Natural killer cell (primary cell): Measurements from ENCODE around the gene TASOR2. TPM values are rescaled to one million over a fixed set of nuclear protein-coding genes. Genes with fewer than 3 reads are reported as not detected.

Experiments
- ATAC-seq, 3 donors: fragments of 150-1000 bp in 2 of 3; fragments of 200-7000 bp in 1 of 3; cut with Tn5 transposase; 1 replicate in 1 of 3; 2 replicates in 2 of 3; pipeline ENCODE4 v1.10.0; 2021; ENCODE audit warnings: mild to moderate bottlenecking in 2 of 3, moderate library complexity in 2 of 3
- DNase-seq, 2 donors: peaks; one replicate each; pipeline versions ENCODE4 v3.0.0 to v3.0.0-alpha.2; 2013 to 2021; ENCODE audit warnings: mixed read lengths in 1 of 2
- H3K27ac ChIP-seq: one replicate; pipeline ENCODE4 v1.5.1; 2013; ENCODE audit warnings: mild to moderate bottlenecking, low read length
- H3K27me3 ChIP-seq: one replicate; pipeline ENCODE4 v1.6.1; 2013; ENCODE audit warnings: low read length; ENCODE audit not compliant: control insufficient read depth, insufficient read depth
- H3K36me3 ChIP-seq: one replicate; pipeline ENCODE4 v1.6.1; 2013; ENCODE audit warnings: low read length; ENCODE audit not compliant: control insufficient read depth, insufficient read depth
- H3K4me1 ChIP-seq: one replicate; pipeline ENCODE4 v1.6.1; 2013; ENCODE audit warnings: low read length; ENCODE audit not compliant: control insufficient read depth, insufficient read depth
- H3K4me3 ChIP-seq: one replicate; pipeline ENCODE4 v1.5.1; 2013; ENCODE audit warnings: low read length
- H3K9me3 ChIP-seq: one replicate; pipeline ENCODE4 v1.6.1; 2013; ENCODE audit warnings: low read length; ENCODE audit not compliant: control insufficient read depth, insufficient read depth
- H3K27ac Mint-ChIP-seq, 2 donors: one replicate each; pipeline ENCODE4 v1.8.0; 2022; ENCODE audit warnings: mild to moderate bottlenecking in 2 of 2, mixed read lengths in 2 of 2, moderate library complexity in 1 of 2
- H3K27me3 Mint-ChIP-seq, 2 donors: one replicate each; pipeline ENCODE4 v1.8.0; 2022; ENCODE audit warnings: low read depth in 2 of 2, mixed read lengths in 2 of 2
- H3K36me3 Mint-ChIP-seq: one replicate; pipeline ENCODE4 v1.8.0; 2022; ENCODE audit warnings: mixed read lengths
- H3K4me1 Mint-ChIP-seq, 2 donors: one replicate each; pipeline ENCODE4 v1.8.0; 2022; ENCODE audit warnings: mixed read lengths in 2 of 2
- H3K4me3 Mint-ChIP-seq: one replicate; pipeline ENCODE4 v1.8.0; 2022; ENCODE audit warnings: mild to moderate bottlenecking, moderate library complexity, mixed read lengths
- H3K9me3 Mint-ChIP-seq, 2 donors: one replicate each; pipeline ENCODE4 v1.8.0; 2022; ENCODE audit warnings: mixed read lengths in 2 of 2
- CTCF ChIP-seq: fragments of 200-600 bp; IDR thresholded peaks from one replicate; pipeline ENCODE4 v1.8.0; 2022; ENCODE audit warnings: antibody characterized with exemption
- WGBS: methylation state at CpG from one replicate; pipeline ENCODE4 v1.1.7; 2013; ENCODE audit warnings: missing lambda C conversion rate; ENCODE audit not compliant: insufficient coverage; 5-methylcytosine and 5-hydroxymethylcytosine counted together
- intact Hi-C: fragments of 100-400 bp; cut with micrococcal nuclease; formaldehyde crosslinking; loops from one replicate; pipeline ENCODE4 v1.14.2; 2022
- total RNA-seq, 4 donors: library from RNA; stranded (reverse); fragments of 120-200 nt in 1 of 4; gene quantifications; one replicate each; pipeline versions ENCODE4 v1.2.3 to v1.2.4, GENCODE V29; 2013 to 2022

TASOR2 gene
- total RNA-seq, 3 donors from 2014 or later (not counting 1 experiment from before 2014, with no cell fraction given), result 64.4 to 88.7 (median 66.4) TPM

GRCh38 chr10:5679037-5679435 is 5.6 kb upstream of the TASOR2 start:
- Histone ChIP-seq H3K4me1 (no peaks in the 10 kb centered on the region), H3K27me3 (no peaks in the 10 kb centered on the region), H3K36me3 (no peaks in the 10 kb centered on the region), H3K4me3 (no peak overlapping the region), H3K27ac (no peak overlapping the region), H3K9me3 (no peaks in the 10 kb centered on the region)
- no peak for TF ChIP-seq CTCF
- no peak for DNase-seq
- Mint-ChIP-seq H3K27ac (no peak overlapping the region), H3K4me1 (peaks cover 1 to 2% of the 10 kb centered on the region in 2 donors), H3K4me3 (no peak overlapping the region), H3K9me3 (peaks cover 0 to under 1% of the 10 kb centered on the region in 2 donors), H3K36me3 (no peaks in the 10 kb centered on the region), H3K27me3 (peaks cover 22 to 39% of the 10 kb centered on the region in 2 donors)
- intact Hi-C loops, result no loop called here
- 100% methylated on average over 1 of the region's 3 CpGs for WGBS
- ATAC-seq, result no peak

GRCh38 chr10:5679606-5680005 is 5.0 kb upstream of the TASOR2 start:
- no peak overlapping the region for H3K4me3 Mint-ChIP-seq
- Histone ChIP-seq H3K4me3 (no peak overlapping the region), H3K27me3 (no peaks in the 10 kb centered on the region), H3K4me1 (peaks cover 4% of the 10 kb centered on the region), H3K9me3 (no peaks in the 10 kb centered on the region), H3K36me3 (no peaks in the 10 kb centered on the region), H3K27ac (no peak overlapping the region)
- no peak for DNase-seq
- H3K27me3 Mint-ChIP-seq, result peaks cover 22 to 34% of the 10 kb centered on the region in 2 donors
- no peaks in the 10 kb centered on the region for H3K36me3 Mint-ChIP-seq
- 83% methylated on average over 2 of the region's 2 CpGs for whole genome bisulfite sequencing
- H3K4me1 Mint-ChIP-seq, result peaks cover 7% of the 10 kb centered on the region in 2 donors
- no peak overlapping the region for H3K27ac Mint-ChIP-seq
- no peaks in the 10 kb centered on the region for H3K9me3 Mint-ChIP-seq
- no peak for TF ChIP-seq CTCF
- no peak for ATAC-seq
- intact Hi-C loops, result no loop called here

GRCh38 chr10:5681930-5682329 is 2.7 kb upstream of the TASOR2 start:
- no peak overlapping the region for H3K4me3 ChIP-seq
- TF ChIP-seq CTCF, result no peak
- ATAC-seq (no peak), DNase-seq (no peak)
- intact Hi-C loops, result no loop called here
- peaks cover 6% of the 10 kb centered on the region for H3K4me1 ChIP-seq
- H3K9me3 Mint-ChIP-seq, result no peaks in the 10 kb centered on the region
- no peak overlapping the region for H3K27ac ChIP-seq
- no peaks in the 10 kb centered on the region for H3K9me3 ChIP-seq
- H3K4me1 Mint-ChIP-seq, result peaks cover 24 to 26% of the 10 kb centered on the region in 2 donors
- no peak overlapping the region for H3K27ac Mint-ChIP-seq
- H3K27me3 Mint-ChIP-seq, result peaks cover 20 to 25% of the 10 kb centered on the region in 2 donors
- no peaks in the 10 kb centered on the region for H3K36me3 Mint-ChIP-seq
- WGBS, result 89% methylated on average over 5 of the region's 5 CpGs
- no peaks in the 10 kb centered on the region for H3K27me3 ChIP-seq
- H3K4me3 Mint-ChIP-seq, result no peak overlapping the region
- H3K36me3 ChIP-seq, result no peaks in the 10 kb centered on the region

GRCh38 chr10:5683065-5683464 is 1.6 kb upstream of the TASOR2 start:
- ATAC-seq (no peak), DNase-seq (no peak)
- Histone ChIP-seq H3K4me1 (peaks cover 6% of the 10 kb centered on the region), H3K27ac (no peak overlapping the region), H3K9me3 (no peaks in the 10 kb centered on the region), H3K36me3 (no peaks in the 10 kb centered on the region), H3K27me3 (no peaks in the 10 kb centered on the region), H3K4me3 (no peak overlapping the region)
- peaks cover 12 to 21% of the 10 kb centered on the region in 2 donors for H3K27me3 Mint-ChIP-seq
- H3K27ac Mint-ChIP-seq, result no peak overlapping the region
- intact Hi-C loops, result no loop called here
- H3K4me1 Mint-ChIP-seq, result peaks cover 24 to 31% of the 10 kb centered on the region in 2 donors
- no peak for TF ChIP-seq CTCF
- H3K4me3 Mint-ChIP-seq, result no peak overlapping the region
- no peaks in the 10 kb centered on the region for H3K36me3 Mint-ChIP-seq
- WGBS, result 85% methylated on average over 2 of the region's 3 CpGs
- no peaks in the 10 kb centered on the region for H3K9me3 Mint-ChIP-seq
